Osteocyte (in vitro differentiated cells): ENCODE measurements around the gene PCLO. TPM values are rescaled to one million over a fixed set of nuclear protein-coding genes. Genes with fewer than 3 reads are reported as not detected.

ENCODE experiments used
- DNase-seq: peaks from one replicate; pipeline ENCODE4 v3.0.0; 2021; ENCODE audit warnings: mixed read lengths; ENCODE audit not compliant: unreplicated experiment; ENCODE audit errors: extremely low spot score
- H3K27ac Mint-ChIP-seq: one replicate; pipeline ENCODE4 v1.8.0; 2021; ENCODE audit warnings: mild to moderate bottlenecking, mixed read lengths; ENCODE audit not compliant: unreplicated experiment
- H3K27me3 Mint-ChIP-seq: one replicate; pipeline ENCODE4 v1.8.0; 2021; ENCODE audit warnings: mixed read lengths; ENCODE audit not compliant: unreplicated experiment
- H3K36me3 Mint-ChIP-seq: one replicate; pipeline ENCODE4 v1.8.0; 2021; ENCODE audit warnings: mixed read lengths; ENCODE audit not compliant: unreplicated experiment
- H3K4me1 Mint-ChIP-seq: one replicate; pipeline ENCODE4 v1.8.0; 2021; ENCODE audit warnings: mixed read lengths; ENCODE audit not compliant: unreplicated experiment
- H3K4me3 Mint-ChIP-seq: one replicate; pipeline ENCODE4 v1.8.0; 2021; ENCODE audit warnings: mild to moderate bottlenecking, moderate library complexity, mixed read lengths; ENCODE audit not compliant: unreplicated experiment
- H3K9me3 Mint-ChIP-seq: one replicate; pipeline ENCODE4 v1.8.0; 2021; ENCODE audit warnings: mixed read lengths; ENCODE audit not compliant: unreplicated experiment
- total RNA-seq: library from RNA; stranded (reverse); gene quantifications from 2 replicates; pipeline ENCODE4 v1.2.1, GENCODE V29; 2021
- TF ChIP-seq, protein P1 (sequence below): fragments of 200-600 bp; sonication (generic); IDR thresholded peaks from 2 replicates; pipeline ENCODE4 v1.5.0; 2021; ENCODE audit warnings: antibody characterized with exemption, mild to moderate bottlenecking, moderate library complexity

Gene PCLO
- total RNA-seq, 1 donor from 2014 or later, result 1.4 TPM

DNA sequence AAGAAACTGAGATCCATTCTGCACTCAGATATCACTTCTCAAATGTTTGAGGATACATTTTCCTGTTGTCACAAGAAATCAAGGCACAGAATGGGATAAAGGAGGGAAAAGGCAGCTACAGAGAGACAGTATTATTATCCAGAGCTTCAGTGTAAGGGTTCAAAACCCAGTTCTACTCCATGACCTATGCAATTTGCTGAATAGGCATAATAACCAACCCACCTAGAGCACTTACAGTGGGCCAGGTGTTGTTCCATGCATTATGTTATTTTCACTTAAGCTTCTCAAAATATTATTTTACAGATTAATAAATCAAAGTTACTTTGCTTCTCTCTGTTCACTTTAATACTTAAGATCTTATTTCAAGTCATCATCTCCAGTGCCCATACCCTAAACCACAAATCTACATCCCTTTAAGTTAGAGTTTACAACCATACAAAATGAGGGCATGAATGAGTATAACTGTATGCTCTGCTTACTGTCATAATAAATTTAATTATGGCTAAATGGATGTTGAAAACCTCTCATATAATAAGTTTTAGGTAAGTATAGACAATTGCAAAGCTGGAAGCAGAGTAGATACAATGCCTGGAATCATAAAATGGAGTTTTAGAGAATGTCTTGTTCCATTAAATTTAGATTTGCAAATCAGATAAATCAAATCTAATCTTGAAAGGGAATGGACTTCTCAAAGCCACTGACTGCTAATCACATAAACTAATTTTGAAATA is 28.1 kb upstream of the PCLO start:
- TF ChIP-seq, protein P1, sequence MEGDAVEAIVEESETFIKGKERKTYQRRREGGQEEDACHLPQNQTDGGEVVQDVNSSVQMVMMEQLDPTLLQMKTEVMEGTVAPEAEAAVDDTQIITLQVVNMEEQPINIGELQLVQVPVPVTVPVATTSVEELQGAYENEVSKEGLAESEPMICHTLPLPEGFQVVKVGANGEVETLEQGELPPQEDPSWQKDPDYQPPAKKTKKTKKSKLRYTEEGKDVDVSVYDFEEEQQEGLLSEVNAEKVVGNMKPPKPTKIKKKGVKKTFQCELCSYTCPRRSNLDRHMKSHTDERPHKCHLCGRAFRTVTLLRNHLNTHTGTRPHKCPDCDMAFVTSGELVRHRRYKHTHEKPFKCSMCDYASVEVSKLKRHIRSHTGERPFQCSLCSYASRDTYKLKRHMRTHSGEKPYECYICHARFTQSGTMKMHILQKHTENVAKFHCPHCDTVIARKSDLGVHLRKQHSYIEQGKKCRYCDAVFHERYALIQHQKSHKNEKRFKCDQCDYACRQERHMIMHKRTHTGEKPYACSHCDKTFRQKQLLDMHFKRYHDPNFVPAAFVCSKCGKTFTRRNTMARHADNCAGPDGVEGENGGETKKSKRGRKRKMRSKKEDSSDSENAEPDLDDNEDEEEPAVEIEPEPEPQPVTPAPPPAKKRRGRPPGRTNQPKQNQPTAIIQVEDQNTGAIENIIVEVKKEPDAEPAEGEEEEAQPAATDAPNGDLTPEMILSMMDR, result no peak
- Mint-ChIP-seq H3K9me3 (no peaks in the 10 kb centered on the region), H3K36me3 (no peaks in the 10 kb centered on the region), H3K4me1 (no peaks in the 10 kb centered on the region), H3K4me3 (no peak overlapping the region), H3K27ac (no peak overlapping the region), H3K27me3 (peaks cover 10% of the 10 kb centered on the region)
- DNase-seq, result no peak

DNA sequence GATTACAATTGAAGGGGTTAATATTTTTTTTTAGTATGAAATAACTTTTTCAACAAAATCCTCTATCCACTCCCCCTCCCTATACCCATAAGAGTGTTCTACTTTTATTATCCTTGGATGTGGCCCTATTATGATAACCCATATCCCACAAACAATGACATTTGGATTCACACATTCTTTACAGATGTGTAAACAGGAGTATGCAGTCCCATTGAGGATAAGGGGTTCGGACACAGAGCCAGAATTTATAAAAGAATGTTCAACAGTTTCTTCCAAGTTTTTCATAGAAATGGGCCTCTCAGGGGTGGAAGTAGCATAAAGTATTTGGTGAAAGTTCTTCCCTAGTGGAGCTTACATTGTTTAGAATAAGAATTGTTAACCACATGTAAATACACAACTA is 16.1 kb upstream of the PCLO start:
- H3K36me3 Mint-ChIP-seq, result no peaks in the 10 kb centered on the region
- H3K27me3 Mint-ChIP-seq, result peaks cover 5% of the 10 kb centered on the region
- H3K4me1 Mint-ChIP-seq, result no peaks in the 10 kb centered on the region
- DNase-seq, result no peak
- peaks cover 5% of the 10 kb centered on the region for H3K9me3 Mint-ChIP-seq
- no peak overlapping the region for H3K4me3 Mint-ChIP-seq
- TF ChIP-seq, protein P1, result no peak
- no peak overlapping the region for H3K27ac Mint-ChIP-seq

DNA sequence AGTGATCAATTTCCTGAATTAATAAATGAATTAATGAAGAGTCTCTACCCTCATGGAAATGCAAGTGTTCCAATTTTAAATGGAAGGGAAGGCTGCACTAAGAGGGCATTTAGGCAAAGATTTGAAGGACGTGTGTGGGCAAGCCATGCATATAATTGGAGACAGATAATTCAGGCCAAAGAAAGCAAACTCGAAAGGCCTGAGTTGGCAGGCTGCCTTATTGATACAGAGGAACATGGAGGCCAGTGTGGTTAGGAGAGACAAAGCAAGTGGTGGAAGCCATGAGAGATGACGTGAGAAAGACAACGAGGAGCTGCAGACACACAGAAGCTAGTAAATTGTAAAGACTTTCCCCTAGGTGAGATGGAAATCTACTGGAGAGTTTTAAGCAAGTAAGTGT is 15.4 kb upstream of the PCLO start:
- TF ChIP-seq, protein P1, result no peak
- peaks cover under 1% of the 10 kb centered on the region for H3K9me3 Mint-ChIP-seq
- no peak overlapping the region for H3K27ac Mint-ChIP-seq
- no peak for DNase-seq
- H3K27me3 Mint-ChIP-seq, result peaks cover 9% of the 10 kb centered on the region
- no peaks in the 10 kb centered on the region for H3K36me3 Mint-ChIP-seq
- no peak overlapping the region for H3K4me3 Mint-ChIP-seq
- H3K4me1 Mint-ChIP-seq, result no peaks in the 10 kb centered on the region

DNA sequence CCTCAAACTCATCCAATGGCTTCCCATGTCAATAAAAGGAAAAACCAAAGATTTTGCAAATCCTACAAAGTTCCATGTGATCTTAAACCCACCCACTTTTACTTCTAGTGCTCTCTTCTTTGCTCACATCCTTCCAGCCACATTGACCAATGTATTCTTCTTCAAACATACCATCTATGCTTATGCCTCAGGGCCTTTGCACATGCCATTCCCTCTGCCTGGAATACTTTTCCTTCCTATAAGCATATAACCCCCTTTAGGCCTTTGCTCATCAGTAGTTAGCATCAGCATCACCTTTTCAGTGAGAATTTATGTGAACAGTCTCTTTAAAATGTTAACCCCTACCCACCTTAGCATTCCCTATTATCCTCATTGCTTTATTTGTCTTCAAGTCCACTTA is 11.0 kb upstream of the PCLO start:
- TF ChIP-seq, protein P1, result no peak
- no peaks in the 10 kb centered on the region for H3K36me3 Mint-ChIP-seq
- no peak for DNase-seq
- peaks cover 24% of the 10 kb centered on the region for H3K27me3 Mint-ChIP-seq
- H3K9me3 Mint-ChIP-seq, result no peaks in the 10 kb centered on the region
- H3K4me3 Mint-ChIP-seq, result no peak overlapping the region
- H3K27ac Mint-ChIP-seq, result no peak overlapping the region
- no peaks in the 10 kb centered on the region for H3K4me1 Mint-ChIP-seq

DNA sequence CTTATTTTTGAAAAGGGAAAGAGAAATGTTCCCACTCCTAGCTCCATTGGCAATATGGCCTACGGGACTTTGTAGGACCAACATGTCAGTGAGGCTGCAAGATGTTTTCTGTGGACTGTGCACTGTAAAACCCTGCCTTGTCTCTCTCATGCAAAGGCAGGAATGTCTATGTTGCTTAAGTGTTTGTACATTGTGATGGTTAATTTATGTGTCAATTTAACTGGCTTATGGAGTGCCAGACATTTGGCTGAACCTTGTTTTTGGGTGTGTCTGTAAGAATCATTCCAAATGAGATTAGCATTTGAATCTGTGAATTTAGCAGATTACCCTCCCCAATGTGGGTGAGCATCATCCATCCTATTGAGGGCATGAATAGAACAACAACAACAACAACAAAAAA is 4.1 kb upstream of the PCLO start:
- TF ChIP-seq, protein P1, result no peak
- Mint-ChIP-seq H3K9me3 (no peaks in the 10 kb centered on the region), H3K27ac (no peak overlapping the region), H3K27me3 (peaks cover 15% of the 10 kb centered on the region), H3K4me3 (no peak overlapping the region), H3K4me1 (peaks cover 9% of the 10 kb centered on the region), H3K36me3 (no peaks in the 10 kb centered on the region)
- no peak for DNase-seq
